Suprapubic skin (tissue), 3 donors: ENCODE data around the gene GHDC.

Experiments
- POLR2A ChIP-seq, 2 donors: fragments of 450-650 bp; IDR thresholded peaks; one replicate each; pipeline ENCODE4 v1.6.1; 2017; ENCODE audit warnings: antibody characterized with exemption in 2 of 2, mild to moderate bottlenecking in 2 of 2, moderate library complexity in 2 of 2
- TF ChIP-seq, protein P1 (sequence below), 2 donors: fragments of 200-600 bp in 1 of 2; fragments of 450-650 bp in 1 of 2; sonication (generic) in 1 of 2; IDR thresholded peaks; one replicate each; pipeline ENCODE4 v1.5.1; 2016 to 2019; ENCODE audit warnings: antibody characterized with exemption in 2 of 2, mild to moderate bottlenecking in 1 of 2, moderate library complexity in 1 of 2

DNA sequence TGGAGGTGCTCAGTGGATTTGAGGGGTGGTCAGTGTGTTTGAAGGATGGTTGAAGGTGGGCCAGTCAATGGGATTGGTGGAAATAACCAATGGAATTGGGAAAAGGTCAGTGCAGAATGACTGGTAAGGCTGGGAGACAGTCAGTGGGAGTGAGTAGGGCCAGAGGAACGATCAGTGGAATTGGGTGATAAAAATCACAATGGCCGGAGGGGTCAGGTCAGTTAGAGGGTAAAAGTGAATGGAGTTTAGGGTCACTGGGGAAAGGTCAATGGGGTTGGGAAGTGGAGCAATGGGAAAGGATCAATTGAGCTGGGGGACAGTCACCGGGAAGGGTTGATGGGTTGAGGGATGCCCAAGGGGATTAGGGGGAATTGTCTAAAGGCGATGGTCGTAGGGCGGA is 28.5 kb downstream of the GHDC start:
- no peak for TF ChIP-seq POLR2A (IDR thresholded peaks at IDR 0.05)
- TF ChIP-seq, protein P1, sequence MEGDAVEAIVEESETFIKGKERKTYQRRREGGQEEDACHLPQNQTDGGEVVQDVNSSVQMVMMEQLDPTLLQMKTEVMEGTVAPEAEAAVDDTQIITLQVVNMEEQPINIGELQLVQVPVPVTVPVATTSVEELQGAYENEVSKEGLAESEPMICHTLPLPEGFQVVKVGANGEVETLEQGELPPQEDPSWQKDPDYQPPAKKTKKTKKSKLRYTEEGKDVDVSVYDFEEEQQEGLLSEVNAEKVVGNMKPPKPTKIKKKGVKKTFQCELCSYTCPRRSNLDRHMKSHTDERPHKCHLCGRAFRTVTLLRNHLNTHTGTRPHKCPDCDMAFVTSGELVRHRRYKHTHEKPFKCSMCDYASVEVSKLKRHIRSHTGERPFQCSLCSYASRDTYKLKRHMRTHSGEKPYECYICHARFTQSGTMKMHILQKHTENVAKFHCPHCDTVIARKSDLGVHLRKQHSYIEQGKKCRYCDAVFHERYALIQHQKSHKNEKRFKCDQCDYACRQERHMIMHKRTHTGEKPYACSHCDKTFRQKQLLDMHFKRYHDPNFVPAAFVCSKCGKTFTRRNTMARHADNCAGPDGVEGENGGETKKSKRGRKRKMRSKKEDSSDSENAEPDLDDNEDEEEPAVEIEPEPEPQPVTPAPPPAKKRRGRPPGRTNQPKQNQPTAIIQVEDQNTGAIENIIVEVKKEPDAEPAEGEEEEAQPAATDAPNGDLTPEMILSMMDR (IDR thresholded peaks at IDR 0.05), result no peak
